ENCODE results near the gene WFIKKN2.

Gene WFIKKN2

DNA sequence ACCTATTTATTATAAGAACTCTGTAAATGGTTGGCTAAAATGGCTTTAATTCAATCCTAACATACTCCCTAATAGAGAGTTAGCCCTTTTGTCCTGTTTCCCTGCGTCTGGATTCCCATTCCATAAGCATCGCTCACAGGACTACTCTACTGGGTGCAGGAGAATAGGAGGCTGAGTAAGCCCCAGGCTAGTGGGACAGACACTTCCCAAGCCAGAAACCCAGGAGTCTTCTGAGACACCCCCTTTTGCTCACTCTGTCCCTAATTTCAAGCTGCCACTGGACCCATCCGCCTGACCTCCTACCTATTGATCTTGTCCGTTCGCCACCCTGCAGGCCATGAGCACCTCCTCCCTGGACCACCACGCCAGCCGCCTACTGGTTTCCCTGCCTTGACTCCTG is 47.5 kb downstream of the WFIKKN2 start:
- Histone ChIP-seq H3K27me3 (ENCODE audit: control insufficient read depth in 1 of 2, insufficient read depth in 1 of 2, low read length in 2 of 2) (no peaks in the 10 kb centered on the region), H2BK120ac (ENCODE audit: low read depth, low read length) (no peak overlapping the region), H3K4me1 (ENCODE audit: control insufficient read depth, insufficient read depth, low read depth, low read length) (peaks cover 4% of the 10 kb centered on the region), H3K4ac (ENCODE audit: low read depth in 1 of 2, low read length in 2 of 2) (no peak overlapping the region), H3K4me2 (ENCODE audit: low read length, poor library complexity, severe bottlenecking) (no peak overlapping the region), H2AFZ (ENCODE audit: low read depth, low read length) (no peak overlapping the region), H3K18ac (ENCODE audit: low read depth in 1 of 2, low read length in 2 of 2) (peak overlapping the region in 1 of 2 experiments; percentile 56), H3K79me1 (replicated peaks; ENCODE audit: low read length, poor library complexity, severe bottlenecking) (no peaks in the 10 kb centered on the region), H3K14ac (ENCODE audit: low read length in 2 of 2) (no peak overlapping the region), H3K9ac (ENCODE audit: low read length) (no peak overlapping the region), H3K4me3 (ENCODE audit: insufficient read depth in 1 of 2, low read depth in 1 of 2, low read length in 2 of 2) (no peak overlapping the region), H3K23ac (ENCODE audit: low read length in 2 of 2) (no peak overlapping the region), H3K27ac (ENCODE audit: low read length, poor library complexity, severe bottlenecking) (no peak overlapping the region), H2BK5ac (ENCODE audit: low read depth, low read length, poor library complexity, severe bottlenecking) (no peak overlapping the region), H4K8ac (ENCODE audit: low read length) (peak overlapping the region; percentile 67), H2AK5ac (ENCODE audit: low read length, severe bottlenecking) (no peak overlapping the region), H2BK15ac (ENCODE audit: low read depth, poor library complexity, severe bottlenecking) (no peak overlapping the region), H3K9me3 (ENCODE audit: control insufficient read depth, low read length) (no peaks in the 10 kb centered on the region), H2BK12ac (ENCODE audit: low read length in 2 of 2) (peak overlapping the region in 1 of 2 experiments; percentile 29), H3K36me3 (ENCODE audit: control insufficient read depth in 1 of 2, insufficient read depth in 2 of 2, low read depth in 1 of 2, low read length in 2 of 2) (no peaks in the 10 kb centered on the region), H4K91ac (ENCODE audit: low read length) (peak overlapping the region; percentile 20)
- WGBS: 84% methylated on average over 7 of the region's 7 CpGs
- peak; percentile 56 for DNase-seq

DNA sequence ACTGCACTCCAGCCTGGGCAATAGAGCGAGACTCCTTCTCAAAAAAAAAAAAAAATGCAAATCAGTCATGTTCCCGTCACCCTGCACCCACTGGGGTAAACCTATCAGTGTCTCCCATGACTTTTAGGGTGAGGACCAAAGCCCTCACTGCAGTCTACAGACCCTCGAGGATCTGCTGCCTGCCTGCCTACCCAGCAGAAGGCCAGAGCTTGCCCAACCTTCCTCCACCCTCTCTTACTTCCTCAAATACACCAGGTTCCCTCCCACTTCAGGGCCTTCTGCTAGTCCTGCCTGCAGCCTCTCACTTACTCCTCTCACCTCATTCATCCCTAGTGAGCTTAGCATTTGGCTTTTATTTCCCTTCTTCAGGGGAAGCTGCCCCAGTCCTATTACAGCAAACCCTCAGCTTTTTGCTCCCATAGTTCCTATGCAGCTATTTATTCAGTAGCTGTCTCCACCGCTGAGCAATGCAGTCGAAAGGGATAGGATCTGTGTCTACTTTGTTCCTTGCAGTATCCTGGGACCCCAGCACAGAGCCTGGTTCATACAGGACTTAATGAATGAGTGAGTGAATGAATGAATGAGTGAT is 48.6 kb downstream of the WFIKKN2 start:
- Histone ChIP-seq H3K23ac (ENCODE audit: low read length in 2 of 2) (no peak overlapping the region), H4K91ac (ENCODE audit: low read length) (no peak overlapping the region), H2BK5ac (ENCODE audit: low read depth, low read length, poor library complexity, severe bottlenecking) (no peak overlapping the region), H2BK15ac (ENCODE audit: low read depth, poor library complexity, severe bottlenecking) (no peak overlapping the region), H3K79me1 (replicated peaks; ENCODE audit: low read length, poor library complexity, severe bottlenecking) (no peaks in the 10 kb centered on the region), H3K18ac (ENCODE audit: low read depth in 1 of 2, low read length in 2 of 2) (no peak overlapping the region), H3K4me2 (ENCODE audit: low read length, poor library complexity, severe bottlenecking) (no peak overlapping the region), H3K4ac (ENCODE audit: low read depth in 1 of 2, low read length in 2 of 2) (no peak overlapping the region), H3K27ac (ENCODE audit: low read length, poor library complexity, severe bottlenecking) (no peak overlapping the region), H3K9ac (ENCODE audit: low read length) (no peak overlapping the region), H3K4me1 (ENCODE audit: control insufficient read depth, insufficient read depth, low read depth, low read length) (peaks cover 4% of the 10 kb centered on the region), H3K14ac (ENCODE audit: low read length in 2 of 2) (no peak overlapping the region), H4K8ac (ENCODE audit: low read length) (no peak overlapping the region), H2AK5ac (ENCODE audit: low read length, severe bottlenecking) (no peak overlapping the region), H2BK12ac (ENCODE audit: low read length in 2 of 2) (no peak overlapping the region), H3K4me3 (ENCODE audit: insufficient read depth in 1 of 2, low read depth in 1 of 2, low read length in 2 of 2) (no peak overlapping the region), H3K27me3 (ENCODE audit: control insufficient read depth in 1 of 2, insufficient read depth in 1 of 2, low read length in 2 of 2) (no peaks in the 10 kb centered on the region), H2AFZ (ENCODE audit: low read depth, low read length) (no peak overlapping the region), H3K36me3 (ENCODE audit: control insufficient read depth in 1 of 2, insufficient read depth in 2 of 2, low read depth in 1 of 2, low read length in 2 of 2) (no peaks in the 10 kb centered on the region), H3K9me3 (ENCODE audit: control insufficient read depth, low read length) (no peaks in the 10 kb centered on the region), H2BK120ac (ENCODE audit: low read depth, low read length) (no peak overlapping the region)
- 90% methylated on average over 5 of the region's 5 CpGs for WGBS
- no peak for DNase-seq

GRCh38 chr17:50884439-50885311 is 49.3 kb downstream of the WFIKKN2 start:
- no peak overlapping the region for H4K8ac ChIP-seq (ENCODE audit: low read length)
- no peak overlapping the region for H3K27ac ChIP-seq (ENCODE audit: low read length, poor library complexity, severe bottlenecking)
- no peak overlapping the region for H3K9ac ChIP-seq (ENCODE audit: low read length)
- H3K23ac ChIP-seq (ENCODE audit: low read length in 2 of 2): no peak overlapping the region
- H3K4me1 ChIP-seq (ENCODE audit: control insufficient read depth, insufficient read depth, low read depth, low read length): peaks cover 4% of the 10 kb centered on the region
- no peak for DNase-seq
- H3K9me3 ChIP-seq (ENCODE audit: control insufficient read depth, low read length): no peaks in the 10 kb centered on the region
- H2BK5ac ChIP-seq (ENCODE audit: low read depth, low read length, poor library complexity, severe bottlenecking): no peak overlapping the region
- peak overlapping the region in 1 of 2 experiments; percentile 15 for H2BK12ac ChIP-seq (ENCODE audit: low read length in 2 of 2)
- H2BK15ac ChIP-seq (ENCODE audit: low read depth, poor library complexity, severe bottlenecking): no peak overlapping the region
- H2BK120ac ChIP-seq (ENCODE audit: low read depth, low read length): no peak overlapping the region
- WGBS: 87% methylated on average over 7 of the region's 8 CpGs
- H3K18ac ChIP-seq (ENCODE audit: low read depth in 1 of 2, low read length in 2 of 2): no peak overlapping the region
- no peak overlapping the region for H3K4me3 ChIP-seq (ENCODE audit: insufficient read depth in 1 of 2, low read depth in 1 of 2, low read length in 2 of 2)
- H3K79me1 ChIP-seq (replicated peaks; ENCODE audit: low read length, poor library complexity, severe bottlenecking): no peaks in the 10 kb centered on the region
- no peaks in the 10 kb centered on the region for H3K27me3 ChIP-seq (ENCODE audit: control insufficient read depth in 1 of 2, insufficient read depth in 1 of 2, low read length in 2 of 2)
- no peak overlapping the region for H3K4ac ChIP-seq (ENCODE audit: low read depth in 1 of 2, low read length in 2 of 2)
- H4K91ac ChIP-seq (ENCODE audit: low read length): no peak overlapping the region
- H2AFZ ChIP-seq (ENCODE audit: low read depth, low read length): no peak overlapping the region
- no peak overlapping the region for H3K4me2 ChIP-seq (ENCODE audit: low read length, poor library complexity, severe bottlenecking)
- no peaks in the 10 kb centered on the region for H3K36me3 ChIP-seq (ENCODE audit: control insufficient read depth in 1 of 2, insufficient read depth in 2 of 2, low read depth in 1 of 2, low read length in 2 of 2)
- no peak overlapping the region for H2AK5ac ChIP-seq (ENCODE audit: low read length, severe bottlenecking)
- no peak overlapping the region for H3K14ac ChIP-seq (ENCODE audit: low read length in 2 of 2)

DNA sequence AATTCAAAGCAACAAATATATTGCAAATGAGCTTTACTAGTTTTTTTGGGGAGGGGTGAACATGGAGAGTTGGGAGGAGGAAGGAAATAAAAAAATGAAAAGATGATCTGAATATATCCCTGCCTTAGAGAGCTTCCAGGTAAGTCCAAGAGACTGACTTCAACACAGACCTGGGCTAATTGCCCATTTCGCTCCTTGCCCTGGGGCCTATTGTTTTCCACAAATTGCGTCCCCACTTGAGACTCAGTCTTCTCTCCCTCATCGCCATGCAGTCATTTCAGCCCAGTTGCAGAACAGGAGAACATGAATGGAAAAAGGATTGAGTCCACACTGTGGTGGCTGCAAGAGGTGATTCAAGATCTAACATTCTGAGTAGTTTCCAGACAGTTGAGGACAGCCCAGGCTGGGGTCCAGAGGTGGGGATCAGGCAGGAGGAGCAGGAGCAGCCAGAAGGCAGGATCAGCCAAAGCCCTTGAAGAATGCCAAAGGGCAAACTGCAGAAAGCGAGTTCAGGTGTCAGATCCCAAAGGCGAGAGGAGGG is 52.4 kb downstream of the WFIKKN2 start:
- Histone ChIP-seq H2BK15ac (ENCODE audit: low read depth, poor library complexity, severe bottlenecking) (no peak overlapping the region), H3K27me3 (ENCODE audit: control insufficient read depth in 1 of 2, insufficient read depth in 1 of 2, low read length in 2 of 2) (no peaks in the 10 kb centered on the region), H2BK120ac (ENCODE audit: low read depth, low read length) (no peak overlapping the region), H3K18ac (ENCODE audit: low read depth in 1 of 2, low read length in 2 of 2) (no peak overlapping the region), H3K4ac (ENCODE audit: low read depth in 1 of 2, low read length in 2 of 2) (no peak overlapping the region), H3K36me3 (ENCODE audit: control insufficient read depth in 1 of 2, insufficient read depth in 2 of 2, low read depth in 1 of 2, low read length in 2 of 2) (no peaks in the 10 kb centered on the region), H3K27ac (ENCODE audit: low read length, poor library complexity, severe bottlenecking) (no peak overlapping the region), H3K9me3 (ENCODE audit: control insufficient read depth, low read length) (no peaks in the 10 kb centered on the region), H3K4me2 (ENCODE audit: low read length, poor library complexity, severe bottlenecking) (no peak overlapping the region), H3K23ac (ENCODE audit: low read length in 2 of 2) (no peak overlapping the region), H3K79me1 (replicated peaks; ENCODE audit: low read length, poor library complexity, severe bottlenecking) (no peaks in the 10 kb centered on the region), H3K14ac (ENCODE audit: low read length in 2 of 2) (no peak overlapping the region), H2BK12ac (ENCODE audit: low read length in 2 of 2) (no peak overlapping the region), H2BK5ac (ENCODE audit: low read depth, low read length, poor library complexity, severe bottlenecking) (no peak overlapping the region), H3K9ac (ENCODE audit: low read length) (no peak overlapping the region), H4K8ac (ENCODE audit: low read length) (peak overlapping the region; percentile 19), H3K4me1 (ENCODE audit: control insufficient read depth, insufficient read depth, low read depth, low read length) (peaks cover 10% of the 10 kb centered on the region), H2AK5ac (ENCODE audit: low read length, severe bottlenecking) (no peak overlapping the region), H2AFZ (ENCODE audit: low read depth, low read length) (no peak overlapping the region), H3K4me3 (ENCODE audit: insufficient read depth in 1 of 2, low read depth in 1 of 2, low read length in 2 of 2) (no peak overlapping the region), H4K91ac (ENCODE audit: low read length) (no peak overlapping the region)
- WGBS: 92% methylated on average over 5 of the region's 5 CpGs
- no peak for DNase-seq
